ENCODE data around the gene FBXL15.

Gene FBXL15

GRCh38 chr10:102396317-102396650 is 24.4 kb upstream of the FBXL15 start:
- no peak overlapping the region for H3K4me3 ChIP-seq (ENCODE audit: low read depth, low read length)
- TF ChIP-seq MAX (IDR thresholded peaks at IDR 0.05; ENCODE audit: low read depth, low read length) (no peak), POLR2A (IDR thresholded peaks at IDR 0.05; ENCODE audit: extremely low read depth, insufficient read length) (no peak), MYC (IDR thresholded peaks at IDR 0.05; ENCODE audit: low read depth, low read length) (no peak), CTCF (IDR thresholded peaks at IDR 0.05; ENCODE audit: low read depth, low read length) (no peak)

GRCh38 chr10:102396730-102397151 is 23.9 kb upstream of the FBXL15 start:
- no peak for TF ChIP-seq POLR2A (IDR thresholded peaks at IDR 0.05; ENCODE audit: extremely low read depth, insufficient read length)
- no peak for TF ChIP-seq CTCF (IDR thresholded peaks at IDR 0.05; ENCODE audit: low read depth, low read length)
- TF ChIP-seq MAX (IDR thresholded peaks at IDR 0.05; ENCODE audit: low read depth, low read length): no peak
- H3K4me3 ChIP-seq (ENCODE audit: low read depth, low read length): no peak overlapping the region
- no peak for DNase-seq (ENCODE audit: low read depth)

More at GRCh38 chr10:102396317-102396650, 24.4 kb upstream of the FBXL15 start:
- DNase-seq (ENCODE audit: low read depth): no peak

- H3K4me3 ChIP-seq (ENCODE audit: low read depth, low read length): no peak overlapping the region
- TF ChIP-seq CTCF (IDR thresholded peaks at IDR 0.05; ENCODE audit: low read depth, low read length) (no peak), POLR2A (IDR thresholded peaks at IDR 0.05; ENCODE audit: extremely low read depth, insufficient read length) (no peak), MYC (IDR thresholded peaks at IDR 0.05; ENCODE audit: low read depth, low read length) (no peak), MAX (IDR thresholded peaks at IDR 0.05; ENCODE audit: low read depth, low read length) (no peak)
- DNase-seq (ENCODE audit: low read depth): no peak
Measured at GRCh38 chr10:102397222-102398171, 23.1 kb upstream of the FBXL15 start.

- TF ChIP-seq MYC (IDR thresholded peaks at IDR 0.05; ENCODE audit: low read depth, low read length): no peak
- no peak for TF ChIP-seq CTCF (IDR thresholded peaks at IDR 0.05; ENCODE audit: low read depth, low read length)
- TF ChIP-seq POLR2A (IDR thresholded peaks at IDR 0.05; ENCODE audit: extremely low read depth, insufficient read length): no peak
- no peak for DNase-seq (ENCODE audit: low read depth)
- H3K4me3 ChIP-seq (ENCODE audit: low read depth, low read length): no peak overlapping the region
Measured at GRCh38 chr10:102398172-102399020, 22.2 kb upstream of the FBXL15 start.

GRCh38 chr10:102399217-102400021 is 21.2 kb upstream of the FBXL15 start:
- H3K4me3 ChIP-seq (ENCODE audit: low read depth, low read length): peak overlapping the region; percentile 32
- peak; percentile 93 for DNase-seq (ENCODE audit: low read depth)
- TF ChIP-seq MAX (IDR thresholded peaks at IDR 0.05; ENCODE audit: low read depth, low read length) (peak; percentile 55; the same call in 1 of the 2 replicates), MYC (IDR thresholded peaks at IDR 0.05; ENCODE audit: low read depth, low read length) (no peak), POLR2A (IDR thresholded peaks at IDR 0.05; ENCODE audit: extremely low read depth, insufficient read length) (peak; percentile 61), CTCF (IDR thresholded peaks at IDR 0.05; ENCODE audit: low read depth, low read length) (peak; percentile 88)

All from NB4 (cell line).